Inferior parietal cortex (tissue), 1 donor: ENCODE data around the gene EEF2K.
"Not testable (repeated sequence)": the region's sequence is repeated elsewhere in the genome, so short reads cannot be mapped to it uniquely, and the experiment has no call there.

Experiments
- DNase-seq: peaks from one replicate; pipeline ENCODE4 v3.0.0-alpha.2; 2016; ENCODE audit errors: extremely low spot score

Gene EEF2K

DNA sequence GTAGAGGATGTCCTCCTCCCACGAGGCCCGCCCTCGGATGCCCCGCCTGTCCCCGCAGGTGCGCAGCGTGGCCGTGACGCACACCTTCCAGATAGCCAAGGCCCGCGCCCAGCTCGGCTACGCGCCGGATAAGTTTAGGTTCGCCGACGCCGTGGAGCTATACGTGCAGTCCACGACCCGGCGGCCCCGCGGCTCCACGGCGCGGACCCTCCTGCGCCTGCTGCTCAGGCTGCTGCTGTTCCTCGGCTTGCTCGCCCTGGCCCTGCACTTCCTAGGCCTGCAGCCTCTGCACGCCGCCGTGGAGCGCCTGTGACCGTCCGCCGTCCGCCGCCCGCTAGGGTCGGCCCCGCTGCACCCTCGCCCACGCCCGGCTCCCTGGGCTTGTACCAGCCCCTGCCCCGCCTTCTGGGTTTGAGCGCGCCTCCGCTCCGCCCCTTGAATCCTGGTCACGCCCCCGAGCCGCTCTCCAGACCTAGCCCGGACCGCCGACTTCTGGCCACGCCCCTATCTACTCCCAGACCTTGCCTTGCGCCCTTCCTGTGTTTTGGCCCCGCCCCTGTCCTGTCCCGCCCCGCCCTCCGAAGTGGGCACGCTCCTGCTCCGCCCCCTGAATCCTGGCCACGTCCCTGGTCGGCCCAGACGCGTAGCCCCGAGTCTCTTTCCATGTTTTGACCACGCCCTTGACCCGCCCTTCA is 15.8 kb upstream of the EEF2K start:
- peak; percentile 96 for DNase-seq

DNA sequence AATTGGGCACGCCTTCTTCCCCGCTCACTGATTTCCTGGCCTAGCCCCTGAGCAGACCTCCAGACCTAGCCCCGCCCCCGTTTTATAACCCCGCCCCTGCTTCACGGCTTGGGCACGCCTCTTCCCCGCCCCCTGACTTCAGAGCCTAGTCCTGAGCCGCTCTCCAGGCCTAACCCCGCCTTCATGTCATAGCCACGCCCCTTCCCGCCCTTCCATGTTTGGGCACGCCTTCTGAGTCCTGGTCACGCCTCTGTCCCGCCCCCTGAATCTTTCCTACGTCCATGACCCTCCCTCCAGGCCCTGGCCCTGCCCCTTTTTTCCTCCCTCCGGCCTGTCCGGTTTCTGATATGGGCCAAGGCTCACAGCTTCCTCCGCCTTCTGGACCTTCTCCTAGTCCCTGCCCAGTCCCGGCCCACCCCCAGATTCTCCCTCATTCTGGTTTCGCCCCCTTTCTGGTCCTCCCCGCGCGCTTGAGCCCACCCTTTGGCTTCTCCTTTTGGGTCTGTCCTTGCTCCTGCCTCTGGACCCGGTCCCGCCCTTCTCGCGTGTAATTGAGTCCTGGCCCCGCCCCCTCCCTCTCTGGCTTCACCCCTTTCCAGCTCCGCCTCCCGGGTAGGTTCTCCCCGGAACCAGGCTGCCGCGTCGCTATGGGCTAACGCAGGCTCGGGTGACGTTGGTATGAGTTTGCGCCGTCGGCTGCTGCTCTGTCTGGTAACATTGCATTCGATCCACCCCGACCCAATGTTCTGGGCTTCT is 15.1 kb upstream of the EEF2K start:
- peak; percentile 97 for DNase-seq

GRCh38 chr16:22191532-22192260 is 14.4 kb upstream of the EEF2K start:
- DNase-seq = peak; percentile 36

DNA sequence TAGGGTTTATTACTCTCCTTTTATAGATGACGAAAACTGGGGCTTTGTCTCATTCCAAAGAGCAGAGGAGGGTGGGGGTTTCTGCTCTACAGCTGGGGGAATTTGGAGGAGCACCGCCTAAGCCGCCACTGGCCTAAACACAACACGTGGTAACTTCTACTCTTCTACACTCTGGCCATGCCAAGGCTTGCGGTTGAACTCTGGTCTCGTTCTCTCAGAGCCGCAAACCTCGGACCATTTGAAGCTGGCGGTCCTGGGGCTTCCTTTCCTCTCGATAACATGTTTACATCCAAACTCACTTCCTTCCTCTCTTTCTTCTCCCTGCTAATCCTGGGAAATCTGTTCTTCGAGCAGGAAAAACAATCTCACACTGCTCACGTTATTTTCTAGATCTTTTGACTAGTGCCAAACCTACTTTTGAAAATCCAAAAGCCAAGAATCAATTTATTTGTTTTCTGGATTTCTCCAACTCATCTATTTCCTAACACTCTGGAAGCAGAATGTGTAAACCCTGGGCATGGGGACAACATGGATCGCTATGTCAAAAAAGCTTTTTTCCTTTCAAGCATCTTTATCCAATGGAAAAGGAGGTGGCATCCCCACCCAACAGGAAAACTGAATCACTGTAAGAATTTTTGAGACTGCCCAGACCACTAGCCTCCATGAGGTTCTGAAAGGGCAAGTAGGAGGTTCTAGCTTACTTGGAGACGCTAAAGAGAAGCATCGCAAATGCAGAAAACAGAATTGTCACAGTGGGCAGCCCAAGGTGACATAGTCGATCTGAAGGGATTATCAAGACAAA is 13.6 kb upstream of the EEF2K start:
- DNase-seq = peak; percentile 68

- no peak for DNase-seq
Observed at GRCh38 chr16:22193063-22193411, 13.0 kb upstream of the EEF2K start.

DNA sequence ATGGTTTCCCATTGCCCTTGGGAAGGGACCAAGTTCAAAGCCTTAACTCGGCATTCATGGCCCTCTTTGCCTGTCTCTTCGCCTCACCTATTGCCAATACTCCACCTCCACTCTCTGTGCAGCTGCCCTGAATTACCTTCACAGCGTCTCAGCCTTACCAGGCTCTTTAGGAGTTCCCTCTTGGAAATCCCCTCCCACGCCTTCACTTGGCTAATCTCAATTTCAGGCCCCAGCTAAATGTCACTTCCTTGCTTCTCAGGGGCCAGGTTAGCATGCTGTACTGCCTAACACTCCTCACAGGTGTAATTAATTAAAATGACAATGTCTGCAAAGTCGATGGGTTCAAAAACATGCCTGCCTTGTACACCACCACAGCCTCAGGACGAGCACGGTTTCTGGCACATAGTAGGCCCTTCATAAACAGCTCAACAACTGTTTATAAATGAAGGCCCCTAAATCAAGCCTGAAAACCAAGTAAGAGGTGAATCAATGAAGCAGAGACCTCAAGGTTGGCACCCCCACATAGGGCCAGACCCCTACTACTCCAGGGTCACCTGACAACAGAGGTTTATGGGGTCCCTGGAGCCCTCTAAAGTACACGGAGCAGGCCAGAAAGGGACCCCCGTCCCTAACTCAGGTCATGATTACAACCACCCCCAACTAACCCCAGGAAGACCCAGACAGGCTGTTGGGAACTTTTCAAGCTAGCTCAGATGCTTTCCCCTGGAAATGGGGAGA is 11.2 kb upstream of the EEF2K start:
- DNase-seq = no peak

GRCh38 chr16:22195445-22195694 is 10.7 kb upstream of the EEF2K start:
- no peak for DNase-seq

- DNase-seq = peak; percentile 98
Observed at GRCh38 chr16:22195695-22196558, 10.2 kb upstream of the EEF2K start.

DNA sequence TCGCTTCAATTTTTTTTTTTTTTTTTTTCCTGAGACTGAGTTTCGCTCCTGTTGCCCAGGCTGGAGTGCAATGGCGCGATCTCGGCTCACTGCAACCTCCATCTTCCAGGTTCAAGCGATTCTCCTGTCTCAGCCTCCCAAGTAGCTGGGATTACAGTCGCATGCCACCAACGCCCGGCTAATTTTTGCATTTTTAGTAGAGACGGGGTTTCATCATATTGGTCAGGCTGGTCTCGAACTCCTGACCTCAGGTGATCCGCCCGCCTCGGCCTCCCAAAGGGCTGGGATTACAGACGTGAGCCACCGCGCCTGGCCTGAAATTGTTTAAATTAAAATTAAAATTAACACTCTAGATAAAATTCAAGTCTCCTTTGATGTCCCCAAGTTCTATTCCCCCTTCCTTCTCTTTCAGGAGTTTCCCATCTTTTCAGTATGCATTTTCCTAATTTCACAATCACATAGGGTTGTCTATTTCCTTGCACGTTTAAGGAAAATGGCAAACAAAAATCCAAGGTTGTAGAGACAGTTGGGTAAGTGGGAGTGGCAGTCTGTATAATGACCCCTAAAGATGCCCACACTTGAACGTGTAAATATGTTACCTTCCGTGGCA is 9.4 kb upstream of the EEF2K start:
- not testable (repeated sequence) for DNase-seq

DNA sequence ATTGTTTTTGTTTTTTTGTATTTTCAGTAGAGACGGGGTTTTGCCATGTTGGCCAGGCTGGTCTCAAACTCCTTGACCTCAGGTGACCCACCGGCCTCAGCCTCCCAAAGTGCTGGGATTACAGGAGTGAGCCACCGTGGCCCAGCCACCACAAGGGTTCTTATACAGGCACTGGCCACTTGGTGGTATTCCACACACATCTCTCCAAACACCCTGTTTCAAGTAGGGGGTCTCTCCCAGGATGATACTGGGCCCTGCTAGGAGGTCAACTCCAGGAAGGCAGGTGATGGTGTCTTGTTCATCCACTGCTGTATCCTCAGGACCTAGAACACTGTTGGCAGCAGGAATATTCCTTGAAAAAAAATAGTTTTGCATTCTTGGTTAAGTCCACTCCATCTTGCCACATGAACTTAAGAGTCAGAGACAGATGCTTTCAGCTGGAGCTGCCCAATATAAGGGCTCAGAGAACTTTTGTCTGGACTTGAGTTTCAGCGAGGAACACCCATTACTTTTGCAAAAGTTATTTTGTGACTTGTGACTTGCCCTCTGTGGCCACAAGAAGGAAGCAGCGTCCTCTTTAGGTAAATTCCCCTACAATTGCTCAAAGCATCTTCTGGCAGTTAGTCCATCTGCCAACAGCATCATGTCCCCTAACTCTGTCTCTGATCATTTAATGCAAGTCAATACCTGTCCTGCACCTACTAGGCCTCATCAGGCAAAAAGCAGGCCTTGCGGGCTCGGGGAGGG is 7.4 kb upstream of the EEF2K start:
- no peak for DNase-seq

DNA sequence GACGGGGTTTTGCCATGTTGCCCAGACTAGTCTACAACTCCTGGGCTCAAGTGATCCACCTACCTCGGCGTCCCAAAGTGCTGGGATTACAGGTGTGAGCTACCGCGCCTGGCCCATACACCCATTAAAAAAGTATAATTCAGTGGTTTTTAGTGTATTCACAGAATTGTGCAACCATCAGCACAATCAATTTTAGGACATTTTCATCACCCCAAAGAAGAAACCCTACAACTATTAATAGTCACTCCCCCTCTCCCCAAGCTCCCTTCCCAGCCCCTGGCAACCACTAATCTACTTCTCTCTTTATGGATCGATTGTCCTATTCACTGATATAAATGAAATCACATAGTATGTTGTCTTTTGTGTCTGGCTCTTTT is 3.8 kb upstream of the EEF2K start:
- no peak for DNase-seq

GRCh38 chr16:22203091-22203490 is 3.0 kb upstream of the EEF2K start:
- DNase-seq = no peak

DNA sequence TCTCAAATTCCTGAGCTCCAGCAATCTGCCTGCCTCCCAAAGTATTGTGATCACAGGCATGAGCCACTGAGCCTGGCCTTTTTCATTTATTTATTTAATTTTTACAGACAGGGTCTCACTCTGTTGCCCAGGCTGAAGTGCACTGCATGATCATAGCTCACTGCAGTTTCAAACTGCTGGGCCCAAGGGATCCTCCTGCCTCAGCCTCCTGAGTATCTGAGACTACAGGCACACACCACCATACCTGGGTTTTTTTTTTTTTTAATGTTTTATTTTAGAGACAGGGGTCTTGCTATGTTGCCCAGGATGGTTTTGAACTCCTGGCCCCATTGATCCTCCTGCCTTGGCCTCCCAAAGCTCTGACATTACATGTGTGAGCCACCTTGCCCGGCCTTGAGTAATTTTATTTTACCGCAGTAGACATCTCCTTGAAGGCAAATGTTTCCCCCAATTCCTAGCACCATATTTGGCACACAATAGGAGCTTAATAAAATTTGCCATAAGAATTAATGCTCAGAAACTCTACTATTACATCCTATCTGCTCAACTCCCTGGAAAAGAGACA is 1.9 kb upstream of the EEF2K start:
- no peak for DNase-seq

GRCh38 chr16:22205577-22206012 is 483 bp upstream of the EEF2K start:
- no peak for DNase-seq

DNA sequence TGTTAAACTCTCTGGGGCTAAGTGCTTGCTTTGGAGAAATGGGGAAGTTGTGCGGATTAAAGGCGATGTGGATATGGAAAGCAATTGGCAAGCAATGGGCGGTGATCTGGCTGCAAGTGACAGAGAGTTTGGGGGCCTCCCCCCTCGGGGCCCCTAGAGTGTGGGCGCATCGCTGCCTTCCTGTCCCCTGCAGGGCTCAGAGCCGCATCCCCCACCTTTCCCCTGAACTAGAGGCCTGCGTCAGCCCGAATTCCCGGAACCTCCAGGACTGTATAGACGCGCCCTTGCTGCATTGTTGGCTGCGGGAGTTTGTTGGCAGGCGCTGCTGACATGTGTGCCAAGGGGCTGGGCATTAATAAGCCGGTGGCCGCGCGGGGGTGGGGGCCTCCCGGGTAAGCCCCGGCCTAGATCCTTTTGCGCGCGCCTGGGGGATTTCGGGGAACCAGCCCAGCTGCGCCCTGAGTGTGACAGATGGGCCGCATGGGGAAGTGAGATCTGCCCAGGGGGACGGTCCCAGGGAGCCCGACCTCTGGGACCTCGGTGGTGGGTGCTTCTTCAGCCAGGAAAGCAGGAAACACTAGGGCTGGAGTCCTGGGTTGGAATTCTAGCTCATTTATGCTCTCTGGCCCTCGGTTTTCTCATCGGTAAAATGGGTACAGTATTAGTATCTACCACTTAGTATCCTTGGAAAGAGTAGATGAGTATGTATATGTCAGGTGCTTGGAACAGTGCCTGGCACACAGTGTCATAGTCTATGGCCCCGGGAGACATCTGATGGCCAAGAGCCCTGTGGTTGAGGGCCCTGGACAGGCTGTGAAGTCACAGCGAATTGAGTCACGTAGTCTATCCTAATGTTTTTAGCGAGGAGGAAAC is 1.0 kb downstream of the EEF2K start:
- peak; percentile 53 for DNase-seq

DNA sequence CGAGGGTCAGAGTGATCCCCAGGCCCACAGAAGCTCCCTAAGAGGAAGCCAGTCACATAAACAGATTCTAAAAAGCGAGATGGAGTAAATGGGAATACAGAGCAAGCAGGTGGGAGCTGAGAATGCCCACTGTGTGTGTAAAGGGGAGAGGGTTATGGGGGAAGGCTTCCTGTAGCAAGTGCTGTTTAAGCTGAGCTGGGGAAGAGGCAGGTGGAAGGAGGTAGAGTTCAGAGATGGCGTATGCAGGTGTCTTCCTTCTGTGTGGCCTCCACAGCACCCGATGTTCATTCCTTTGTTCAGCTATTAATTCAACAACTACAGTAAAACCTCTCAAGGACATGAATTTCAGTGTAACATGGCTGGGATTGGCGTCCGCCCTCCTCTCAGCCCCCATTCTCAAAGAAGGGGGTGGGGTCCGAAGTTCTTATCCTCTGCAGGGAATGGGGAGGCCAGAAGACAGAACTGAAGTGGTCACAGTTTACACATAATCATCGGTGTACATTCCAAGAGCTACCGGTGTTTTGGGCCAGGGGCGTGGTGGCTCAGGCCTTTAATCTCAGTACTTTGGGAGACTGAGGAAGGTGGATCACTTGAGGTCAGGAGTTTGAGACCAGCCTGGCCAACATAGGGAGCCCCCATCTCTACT is 1.8 kb downstream of the EEF2K start:
- DNase-seq = no peak

DNA sequence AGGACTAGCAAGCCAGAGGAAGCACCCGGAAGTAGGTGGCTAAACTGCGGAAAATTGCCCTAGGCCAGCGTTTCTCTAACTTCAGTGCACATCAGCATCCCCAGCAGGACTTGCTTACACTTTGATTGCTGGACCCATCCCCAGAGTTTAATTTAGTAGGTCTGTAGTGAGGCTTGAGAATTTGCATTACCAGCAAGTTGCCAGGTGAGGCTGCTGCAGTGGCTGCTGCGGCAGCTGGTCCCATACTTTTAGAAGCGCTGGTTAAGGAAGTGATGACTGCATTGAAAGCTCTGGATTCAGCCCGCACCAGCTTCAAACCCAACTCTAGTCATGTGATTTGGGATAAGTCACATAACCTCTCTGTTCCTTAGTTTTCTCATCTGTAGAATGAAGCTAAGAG is 4.2 kb downstream of the EEF2K start:
- no peak for DNase-seq

- no peak for DNase-seq
Observed at GRCh38 chr16:22210854-22211253, 4.8 kb downstream of the EEF2K start.
